ENCODE results near the gene TEX11. TPM values are rescaled to one million over a fixed set of nuclear protein-coding genes. Genes with fewer than 3 reads are reported as not detected.
"Not testable (repeated sequence)": the region's sequence is repeated elsewhere in the genome, so short reads cannot be mapped to it uniquely, and the experiment has no call there.

The TEX11 gene
- total RNA-seq, 1 donor from 2014 or later = not detected

- H3K4me3 ChIP-seq (ENCODE audit: low read depth, low read length) = no peak overlapping the region
- no peak for DNase-seq (ENCODE audit: low read depth)
- no peak for TF ChIP-seq CTCF (conservative IDR thresholded peaks at IDR 0.05; ENCODE audit: low read depth, low read length)
These were observed 236.2 kb downstream of the TEX11 start for GRCh38 chrX:70672326-70672725.

- no peak for DNase-seq (ENCODE audit: low read depth)
- H3K4me3 ChIP-seq (ENCODE audit: low read depth, low read length) = no peak overlapping the region
- TF ChIP-seq CTCF (conservative IDR thresholded peaks at IDR 0.05; ENCODE audit: low read depth, low read length) = no peak
These were observed 239.4 kb downstream of the TEX11 start for GRCh38 chrX:70669120-70669519.

- no peak overlapping the region for H3K4me3 ChIP-seq (ENCODE audit: low read depth, low read length)
- no peak for DNase-seq (ENCODE audit: low read depth)
- peak; percentile 53 for TF ChIP-seq CTCF (conservative IDR thresholded peaks at IDR 0.05; ENCODE audit: low read depth, low read length)
These were observed 243.8 kb downstream of the TEX11 start for GRCh38 chrX:70664726-70665125.

- DNase-seq (ENCODE audit: low read depth); H3K4me3 ChIP-seq (ENCODE audit: low read depth, low read length): not testable (repeated sequence)
These were observed 247.4 kb downstream of the TEX11 start for GRCh38 chrX:70661124-70661523.

GRCh38 chrX:70657546-70657945, 251.0 kb downstream of the TEX11 start:
- H3K4me3 ChIP-seq (ENCODE audit: low read depth, low read length); DNase-seq (ENCODE audit: low read depth): not testable (repeated sequence)

- TF ChIP-seq CTCF (conservative IDR thresholded peaks at IDR 0.05; ENCODE audit: low read depth, low read length) = no peak
- no peak overlapping the region for H3K4me3 ChIP-seq (ENCODE audit: low read depth, low read length)
- DNase-seq (ENCODE audit: low read depth) = no peak
These were observed 252.2 kb downstream of the TEX11 start for GRCh38 chrX:70656304-70656703.

- not testable (repeated sequence) for H3K4me3 ChIP-seq (ENCODE audit: low read depth, low read length); DNase-seq (ENCODE audit: low read depth)
These were observed 260.6 kb downstream of the TEX11 start for GRCh38 chrX:70647910-70648309.

GRCh38 chrX:70636218-70636617, 272.3 kb downstream of the TEX11 start:
- DNase-seq (ENCODE audit: low read depth) = no peak
- TF ChIP-seq CTCF (conservative IDR thresholded peaks at IDR 0.05; ENCODE audit: low read depth, low read length) = no peak
- no peak overlapping the region for H3K4me3 ChIP-seq (ENCODE audit: low read depth, low read length)

- no peak overlapping the region for H3K4me3 ChIP-seq (ENCODE audit: low read depth, low read length)
- DNase-seq (ENCODE audit: low read depth) = no peak
- no peak for TF ChIP-seq CTCF (conservative IDR thresholded peaks at IDR 0.05; ENCODE audit: low read depth, low read length)
These were observed 272.8 kb downstream of the TEX11 start for GRCh38 chrX:70635669-70636068.

Measured in epithelial cell of proximal tubule (primary cell).